ENCODE data around the gene CARD9.

- TF ChIP-seq CTCF (conservative IDR thresholded peaks at IDR 0.05; ENCODE audit: low read depth, low read length) (no peak), USF2 (IDR thresholded peaks at IDR 0.05; ENCODE audit: low read depth, low read length) (peak; percentile 56; the same call in 1 of the 2 replicates)
These were observed 36.3 kb upstream of the CARD9 start for GRCh38 chr9:136409557-136410455.

All from IMR-90 (cell line).